Type B pancreatic cell (in vitro differentiated cells): ENCODE results near the gene PIK3IP1. TPM values are rescaled to one million over a fixed set of nuclear protein-coding genes. Genes with fewer than 3 reads are reported as not detected.

Experiments used
- DNase-seq: peaks from one replicate; pipeline ENCODE4 v3.0.0; 2021; ENCODE audit warnings: mixed read lengths; ENCODE audit not compliant: unreplicated experiment; ENCODE audit errors: extremely low spot score
- H3K27ac Mint-ChIP-seq: 2 replicates; pipeline ENCODE4 v1.8.0; 2021; ENCODE audit warnings: mild to moderate bottlenecking, mixed read lengths
- H3K27me3 Mint-ChIP-seq: 2 replicates; pipeline ENCODE4 v1.8.0; 2021; ENCODE audit warnings: mixed read lengths
- H3K36me3 Mint-ChIP-seq: 2 replicates; pipeline ENCODE4 v1.8.0; 2021; ENCODE audit warnings: mixed read lengths
- H3K4me1 Mint-ChIP-seq: one replicate; pipeline ENCODE4 v1.8.0; 2021; ENCODE audit warnings: mixed read lengths; ENCODE audit not compliant: unreplicated experiment
- H3K4me3 Mint-ChIP-seq: 2 replicates; pipeline ENCODE4 v1.8.0; 2021; ENCODE audit warnings: mild to moderate bottlenecking, mixed read lengths
- H3K9me3 Mint-ChIP-seq: 2 replicates; pipeline ENCODE4 v1.8.0; 2021; ENCODE audit warnings: mixed read lengths
- long read RNA-seq: library from polyadenylated mRNA; unstranded; transcript quantifications from one replicate; pipeline ENCODE4 v2.0.0, GENCODE V29; 2020
- total RNA-seq: library from RNA; stranded (reverse); gene quantifications from 2 replicates; pipeline ENCODE4 v1.2.1, GENCODE V29; 2021; ENCODE audit warnings: low replicate concordance
- TF ChIP-seq, protein P1 (sequence below): fragments of 200-600 bp; sonication (generic); conservative IDR thresholded peaks from 2 replicates; pipeline ENCODE4 v1.5.0; 2021; ENCODE audit warnings: antibody characterized with exemption, mild to moderate bottlenecking

Gene PIK3IP1, protein sequence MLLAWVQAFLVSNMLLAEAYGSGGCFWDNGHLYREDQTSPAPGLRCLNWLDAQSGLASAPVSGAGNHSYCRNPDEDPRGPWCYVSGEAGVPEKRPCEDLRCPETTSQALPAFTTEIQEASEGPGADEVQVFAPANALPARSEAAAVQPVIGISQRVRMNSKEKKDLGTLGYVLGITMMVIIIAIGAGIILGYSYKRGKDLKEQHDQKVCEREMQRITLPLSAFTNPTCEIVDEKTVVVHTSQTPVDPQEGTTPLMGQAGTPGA
- 21.0 and 36.8 TPM in 2 replicates for total RNA-seq
- long read RNA-seq, transcript PIK3IP1-201 (6 exons, 2,467 nt): major isoform, 256 of 297 reads
- long read RNA-seq, transcript PIK3IP1-203 (5 exons, 2,374 nt): minor isoform, 21 of 297 reads
- long read RNA-seq, partial matches to known transcripts: 9 of 297 reads
- long read RNA-seq, other reads (novel, unspliced or antisense): 8 of 297 reads

DNA sequence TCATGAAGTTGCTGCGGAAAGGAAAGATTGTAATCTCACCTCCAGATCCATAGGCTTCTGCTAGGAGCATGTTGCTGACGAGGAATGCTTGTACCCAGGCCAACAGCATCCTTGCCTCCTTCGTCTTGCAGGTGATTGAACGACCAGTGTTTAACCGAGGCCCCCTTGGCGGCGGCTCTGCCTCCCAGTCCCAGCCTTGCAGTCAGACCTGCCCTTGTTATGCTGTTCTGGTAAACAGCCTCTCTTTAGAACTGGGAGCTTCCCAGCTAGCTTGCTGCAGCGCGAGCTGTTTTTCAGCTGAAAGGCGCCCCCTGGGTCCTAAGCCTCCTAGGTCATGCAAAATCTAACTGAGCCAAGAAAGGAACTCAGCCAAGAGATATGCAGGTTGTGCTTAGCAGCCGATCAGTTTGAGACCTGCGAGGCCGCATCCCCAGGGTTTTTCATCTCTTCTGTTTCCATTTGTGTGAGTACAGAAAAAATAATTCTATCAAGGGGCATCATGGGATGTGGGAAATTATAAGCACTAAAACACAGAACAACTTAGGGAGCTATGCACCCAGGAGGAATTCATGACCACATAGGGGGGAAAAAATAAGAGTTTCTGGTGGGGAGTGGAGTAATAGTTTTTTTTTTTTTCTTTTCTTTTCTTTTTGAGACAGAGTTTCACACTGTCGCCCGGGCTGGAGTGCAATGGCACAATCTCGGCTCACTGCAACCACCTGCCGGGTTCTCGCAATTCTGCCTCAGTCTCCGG is at the start of gene PIK3IP1:
PIK3IP1 (minus strand) TSS at position 253 of the 754 bp plus-strand sequence; CDS start at position 109, 144 bp downstream.
- H3K4me1 Mint-ChIP-seq: peaks cover 42% of the 10 kb centered on the region
- peaks cover 4% of the 10 kb centered on the region for H3K36me3 Mint-ChIP-seq
- H3K4me3 Mint-ChIP-seq: peak within 1 kb of the TSS; percentile 92
- DNase-seq: peak; percentile 82
- TF ChIP-seq, protein P1, sequence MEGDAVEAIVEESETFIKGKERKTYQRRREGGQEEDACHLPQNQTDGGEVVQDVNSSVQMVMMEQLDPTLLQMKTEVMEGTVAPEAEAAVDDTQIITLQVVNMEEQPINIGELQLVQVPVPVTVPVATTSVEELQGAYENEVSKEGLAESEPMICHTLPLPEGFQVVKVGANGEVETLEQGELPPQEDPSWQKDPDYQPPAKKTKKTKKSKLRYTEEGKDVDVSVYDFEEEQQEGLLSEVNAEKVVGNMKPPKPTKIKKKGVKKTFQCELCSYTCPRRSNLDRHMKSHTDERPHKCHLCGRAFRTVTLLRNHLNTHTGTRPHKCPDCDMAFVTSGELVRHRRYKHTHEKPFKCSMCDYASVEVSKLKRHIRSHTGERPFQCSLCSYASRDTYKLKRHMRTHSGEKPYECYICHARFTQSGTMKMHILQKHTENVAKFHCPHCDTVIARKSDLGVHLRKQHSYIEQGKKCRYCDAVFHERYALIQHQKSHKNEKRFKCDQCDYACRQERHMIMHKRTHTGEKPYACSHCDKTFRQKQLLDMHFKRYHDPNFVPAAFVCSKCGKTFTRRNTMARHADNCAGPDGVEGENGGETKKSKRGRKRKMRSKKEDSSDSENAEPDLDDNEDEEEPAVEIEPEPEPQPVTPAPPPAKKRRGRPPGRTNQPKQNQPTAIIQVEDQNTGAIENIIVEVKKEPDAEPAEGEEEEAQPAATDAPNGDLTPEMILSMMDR: peak; percentile 64
- H3K9me3 Mint-ChIP-seq: no peaks in the 10 kb centered on the region
- H3K27ac Mint-ChIP-seq: peak within 1 kb of the TSS; percentile 96
- no peaks in the 10 kb centered on the region for H3K27me3 Mint-ChIP-seq

DNA sequence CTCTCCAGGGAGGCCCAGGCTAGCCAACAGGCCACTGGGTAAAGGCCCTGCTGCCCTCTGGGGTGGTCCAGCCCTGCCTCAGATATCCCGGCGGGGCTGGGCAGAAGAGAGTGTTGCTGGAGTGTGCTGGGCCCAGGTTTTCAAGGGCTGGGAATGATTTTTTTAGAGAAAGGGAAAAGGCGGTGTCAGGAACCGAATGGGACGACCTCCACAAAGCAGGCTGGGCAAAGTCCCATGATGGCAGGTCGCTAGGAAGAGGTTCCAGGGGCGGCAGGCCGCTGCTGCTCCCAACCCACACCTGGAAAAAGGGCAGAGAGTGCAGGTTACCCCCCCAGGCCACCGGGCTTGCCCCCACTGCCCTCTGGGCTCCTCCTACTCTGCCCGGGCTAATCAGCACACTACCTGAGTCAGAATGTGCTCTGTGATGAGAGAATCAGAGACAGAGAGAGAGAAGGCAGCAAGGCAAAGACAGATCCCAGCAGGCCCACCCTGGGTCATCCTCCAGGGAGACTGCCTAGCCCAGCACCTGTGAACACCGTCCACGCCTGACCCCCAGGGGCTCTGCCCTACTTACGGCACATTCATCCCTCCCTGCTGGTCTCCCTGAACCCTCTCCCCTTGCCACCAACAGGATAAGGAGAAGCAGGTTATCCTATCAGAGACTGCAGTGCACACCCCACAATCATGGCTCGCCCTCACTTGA is 49.2 kb upstream of the PIK3IP1 start:
- peaks cover 49% of the 10 kb centered on the region for H3K4me1 Mint-ChIP-seq

DNA sequence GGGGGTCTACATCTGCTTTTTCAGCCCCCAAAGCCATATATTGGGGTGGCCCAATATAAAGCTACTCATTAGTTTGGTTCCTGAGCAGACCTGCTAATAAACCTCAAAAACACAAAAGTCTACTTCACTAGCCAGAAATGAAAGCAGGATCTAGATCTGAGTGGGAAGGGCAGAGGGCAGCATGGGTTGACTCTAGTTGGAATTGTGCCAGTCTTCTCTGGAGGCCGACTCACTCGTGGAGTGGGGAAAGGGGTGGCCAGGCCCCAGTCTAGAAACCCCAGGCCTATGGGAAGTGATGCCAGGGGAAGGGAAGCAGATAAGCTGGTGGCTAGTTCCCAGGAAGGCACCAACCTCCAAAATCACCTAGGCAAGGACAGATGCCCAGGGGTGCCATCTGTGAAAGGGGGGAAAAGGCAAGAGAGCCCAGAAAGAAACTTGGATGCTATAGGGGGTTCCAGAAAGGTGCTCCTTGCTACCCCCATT is 48.5 kb upstream of the PIK3IP1 start:
- DNase-seq: no peak

More for the DNA sequence above, 49.2 kb upstream of the PIK3IP1 start:
- H3K4me3 Mint-ChIP-seq: peak overlapping the region; percentile 89
- no peaks in the 10 kb centered on the region for H3K27me3 Mint-ChIP-seq
- peak overlapping the region; percentile 93 for H3K27ac Mint-ChIP-seq
- DNase-seq: no peak
- peaks cover 37% of the 10 kb centered on the region for H3K36me3 Mint-ChIP-seq
- H3K9me3 Mint-ChIP-seq: no peaks in the 10 kb centered on the region
- TF ChIP-seq, protein P1: no peak

DNA sequence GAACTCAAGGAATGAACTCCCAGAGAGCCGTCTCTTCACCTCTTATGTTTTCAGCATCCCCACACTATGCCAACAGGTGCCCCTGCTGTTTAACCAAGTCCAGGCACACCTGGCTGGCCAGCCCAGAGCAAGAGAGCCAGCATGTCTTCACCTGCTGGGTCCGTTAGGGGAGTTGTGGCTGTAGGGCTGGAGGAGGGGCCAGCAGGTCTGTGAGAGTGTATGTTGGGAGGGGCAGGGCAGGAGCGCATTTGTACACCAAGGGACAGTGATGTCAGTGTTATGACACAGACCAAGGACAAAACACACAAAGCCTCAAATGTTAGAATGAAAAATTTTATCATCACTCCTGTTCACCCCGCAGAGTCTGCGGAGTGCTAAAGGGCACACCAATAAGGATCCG is 48.1 kb upstream of the PIK3IP1 start:
- peak overlapping the region; percentile 59 for H3K27ac Mint-ChIP-seq
- H3K9me3 Mint-ChIP-seq: no peaks in the 10 kb centered on the region
- H3K27me3 Mint-ChIP-seq: no peaks in the 10 kb centered on the region
- peak overlapping the region; percentile 74 for H3K4me3 Mint-ChIP-seq
- H3K4me1 Mint-ChIP-seq: peaks cover 49% of the 10 kb centered on the region
- TF ChIP-seq, protein P1: no peak
- H3K36me3 Mint-ChIP-seq: peaks cover 43% of the 10 kb centered on the region
- DNase-seq: no peak

More for the DNA sequence above, 48.5 kb upstream of the PIK3IP1 start:
- H3K4me3 Mint-ChIP-seq: peak overlapping the region; percentile 74
- TF ChIP-seq, protein P1: no peak
- H3K9me3 Mint-ChIP-seq: no peaks in the 10 kb centered on the region
- peak overlapping the region; percentile 23 for H3K27ac Mint-ChIP-seq
- peaks cover 49% of the 10 kb centered on the region for H3K4me1 Mint-ChIP-seq
- no peaks in the 10 kb centered on the region for H3K27me3 Mint-ChIP-seq
- peaks cover 41% of the 10 kb centered on the region for H3K36me3 Mint-ChIP-seq

DNA sequence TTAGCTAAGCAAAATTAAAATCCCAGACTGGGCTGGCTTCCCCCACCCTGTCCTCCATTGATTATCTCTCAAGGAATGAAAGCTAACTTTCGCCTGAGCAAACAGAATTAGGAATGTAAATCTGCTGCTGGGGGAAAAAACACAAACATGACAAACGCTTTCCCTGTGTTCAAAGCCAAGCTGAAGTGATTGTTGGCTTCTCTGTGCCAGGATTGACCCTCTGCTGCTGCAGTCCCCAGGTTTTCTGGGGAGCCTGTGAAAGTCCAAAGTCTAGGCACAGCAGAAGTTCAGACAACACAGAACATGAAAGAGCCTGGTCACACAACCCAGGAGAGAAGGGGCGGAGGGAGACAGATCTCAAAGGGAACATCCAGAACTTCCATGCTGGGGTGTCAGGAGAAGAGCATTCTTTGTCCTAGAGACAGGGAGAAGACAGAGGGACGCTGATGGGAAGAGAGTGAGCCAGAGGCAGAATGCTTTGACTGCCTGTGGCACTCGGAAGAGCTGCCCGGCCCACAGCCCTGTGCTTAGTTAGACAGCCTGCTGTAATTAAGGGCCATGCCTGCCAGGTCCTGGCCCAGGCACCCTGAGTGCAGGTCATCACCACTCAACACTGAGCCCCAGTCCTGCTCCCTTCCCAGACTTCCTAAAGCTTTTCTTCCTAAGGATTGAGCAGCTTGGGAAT is 47.0 kb upstream of the PIK3IP1 start:
- peak overlapping the region; percentile 60 for H3K27ac Mint-ChIP-seq
- peaks cover 54% of the 10 kb centered on the region for H3K36me3 Mint-ChIP-seq
- H3K4me1 Mint-ChIP-seq: peaks cover 42% of the 10 kb centered on the region
- TF ChIP-seq, protein P1: no peak
- DNase-seq: no peak
- peak overlapping the region; percentile 4 for H3K4me3 Mint-ChIP-seq
- no peaks in the 10 kb centered on the region for H3K27me3 Mint-ChIP-seq
- no peaks in the 10 kb centered on the region for H3K9me3 Mint-ChIP-seq
